Vagina (tissue), 2 donors: Measurements from ENCODE around the gene ANAPC5.

Experiments
- CTCF ChIP-seq, 3 experiments: fragments of 450-650 bp in 2 of 3; fragments of 200-600 bp in 1 of 3; sonication (generic) in 1 of 3; IDR thresholded peaks; one replicate each; pipeline ENCODE4 v1.5.1; 2017 to 2019; ENCODE audit warnings: antibody characterized with exemption in 3 of 3, mild to moderate bottlenecking in 2 of 3, moderate library complexity in 2 of 3
- POLR2AphosphoS5 ChIP-seq, 2 donors: sonication (generic); formaldehyde crosslinking; IDR thresholded peaks; one replicate each; pipeline ENCODE4 v1.9.0; 2017; ENCODE audit warnings: antibody characterized with exemption in 2 of 2, mild to moderate bottlenecking in 2 of 2, low read depth in 1 of 2; ENCODE audit not compliant: insufficient read depth in 1 of 2

GRCh38 chr12:121323908-121324307, 28.3 kb downstream of the ANAPC5 start:
- TF ChIP-seq CTCF (IDR thresholded peaks at IDR 0.05) (no peak), POLR2AphosphoS5 (IDR thresholded peaks at IDR 0.05; ENCODE audit: insufficient read depth in 1 of 2, low read depth in 1 of 2) (no peak)
